HG03575 (cell line): ENCODE data around the gene TMCC3.
"Not testable (repeated sequence)": the region's sequence is repeated elsewhere in the genome, so short reads cannot be mapped to it uniquely, and the experiment has no call there.

Experiments
- ATAC-seq: cut with Tn5 transposase; IDR thresholded peaks from one replicate; pipeline ENCODE4 v1.9.1; 2021; ENCODE audit not compliant: unreplicated experiment, insufficient number of reproducible peaks, low FRiP score; ENCODE audit errors: extremely low read depth

The TMCC3 gene

GRCh38 chr12:94615260-94616181 is 34.8 kb downstream of the TMCC3 start:
- no peak for ATAC-seq

GRCh38 chr12:94614288-94614721 is 36.1 kb downstream of the TMCC3 start:
- ATAC-seq, result no peak

- ATAC-seq, result no peak
Measured at GRCh38 chr12:94609917-94610443, 40.4 kb downstream of the TMCC3 start.

GRCh38 chr12:94606810-94607209 is 43.5 kb downstream of the TMCC3 start:
- ATAC-seq, result not testable (repeated sequence)

- ATAC-seq, result no peak
Measured at GRCh38 chr12:94604366-94604698, 46.0 kb downstream of the TMCC3 start.

GRCh38 chr12:94603434-94604365 is 46.7 kb downstream of the TMCC3 start:
- ATAC-seq, result no peak

- no peak for ATAC-seq
Measured at GRCh38 chr12:94602024-94602423, 48.3 kb downstream of the TMCC3 start.

- ATAC-seq, result not testable (repeated sequence)
Measured at GRCh38 chr12:94601307-94601706, 49.0 kb downstream of the TMCC3 start.

- no peak for ATAC-seq
Measured at GRCh38 chr12:94599189-94599588, 51.2 kb downstream of the TMCC3 start.

- no peak for ATAC-seq
Measured at GRCh38 chr12:94597268-94597667, 53.1 kb downstream of the TMCC3 start.

GRCh38 chr12:94596596-94596995 is 53.8 kb downstream of the TMCC3 start:
- ATAC-seq, result no peak

- ATAC-seq, result no peak
Measured at GRCh38 chr12:94595152-94595551, 55.2 kb downstream of the TMCC3 start.

- ATAC-seq, result no peak
Measured at GRCh38 chr12:94594443-94594825, 55.9 kb downstream of the TMCC3 start.

- no peak for ATAC-seq
Measured at GRCh38 chr12:94593822-94594442, 56.4 kb downstream of the TMCC3 start.

- ATAC-seq, result not testable (repeated sequence)
Measured at GRCh38 chr12:94592723-94593122, 57.6 kb downstream of the TMCC3 start.

GRCh38 chr12:94592080-94592479 is 58.3 kb downstream of the TMCC3 start:
- no peak for ATAC-seq

GRCh38 chr12:94590428-94590827 is 59.9 kb downstream of the TMCC3 start:
- no peak for ATAC-seq

- no peak for ATAC-seq
Measured at GRCh38 chr12:94589591-94590001, 60.8 kb downstream of the TMCC3 start.

- no peak for ATAC-seq
Measured at GRCh38 chr12:94588346-94588745, 62.0 kb downstream of the TMCC3 start.
